HUDEP-2 (cell line): ENCODE results near the gene BLNK.
A peak's percentile ranks its signal among the peaks of the same experiment; 100 is the strongest.

Experiments
- DNase-seq, 76 experiments: peaks; one replicate each; lab custom pipeline; 2025; ENCODE audit not compliant: unreplicated experiment in 76 of 76; lab: John Stamatoyannopoulos, UW

Gene BLNK

GRCh38 chr10:96289218-96289910 is 18.0 kb upstream of the BLNK start:
- DNase-seq: no peak

- no peak for DNase-seq
Measured at GRCh38 chr10:96288151-96288621, 16.8 kb upstream of the BLNK start.

- no peak for DNase-seq
Measured at GRCh38 chr10:96287392-96288105, 16.2 kb upstream of the BLNK start.

GRCh38 chr10:96285331-96285752 is 14.0 kb upstream of the BLNK start:
- no peak for DNase-seq

DNA sequence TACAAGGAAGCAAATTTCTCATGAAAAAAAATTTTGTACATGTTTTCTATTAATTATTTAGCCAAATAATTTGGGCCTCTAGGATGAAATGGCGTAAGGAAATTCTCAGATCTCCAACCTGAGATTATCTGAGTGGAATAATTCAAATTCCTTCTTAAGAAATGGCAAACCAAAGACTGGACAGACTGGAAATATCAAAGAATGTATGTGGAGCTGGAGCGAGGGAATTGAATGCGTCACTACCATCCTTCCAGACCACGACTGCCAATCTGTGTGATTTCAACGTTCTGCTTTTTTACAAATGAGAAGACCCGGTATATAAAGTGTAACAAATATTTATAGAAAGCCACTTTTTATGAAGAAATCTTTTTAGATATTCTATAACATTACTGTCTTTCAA is 12.4 kb upstream of the BLNK start:
- no peak for DNase-seq

DNA sequence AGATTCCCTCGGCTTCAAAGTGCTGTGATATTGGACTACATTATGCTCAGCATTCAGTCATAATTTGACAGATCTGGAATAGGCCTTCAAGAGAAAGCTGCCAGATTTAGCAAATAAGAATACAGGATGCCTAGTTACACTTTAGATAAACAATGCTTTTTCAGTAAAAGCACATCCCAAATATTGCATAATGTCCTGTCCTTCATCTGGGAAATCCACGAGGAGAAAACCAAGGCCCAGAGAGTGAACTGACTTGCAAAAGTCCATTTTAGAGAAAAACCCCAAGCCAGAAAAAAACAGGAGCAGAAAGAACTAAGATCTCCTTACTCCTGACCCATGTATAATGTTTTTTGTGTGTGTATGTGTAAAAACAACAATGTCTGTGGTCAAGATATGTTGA is 12.0 kb upstream of the BLNK start:
- no peak for DNase-seq

GRCh38 chr10:96281444-96282029 is 10.2 kb upstream of the BLNK start:
- DNase-seq: no peak

DNA sequence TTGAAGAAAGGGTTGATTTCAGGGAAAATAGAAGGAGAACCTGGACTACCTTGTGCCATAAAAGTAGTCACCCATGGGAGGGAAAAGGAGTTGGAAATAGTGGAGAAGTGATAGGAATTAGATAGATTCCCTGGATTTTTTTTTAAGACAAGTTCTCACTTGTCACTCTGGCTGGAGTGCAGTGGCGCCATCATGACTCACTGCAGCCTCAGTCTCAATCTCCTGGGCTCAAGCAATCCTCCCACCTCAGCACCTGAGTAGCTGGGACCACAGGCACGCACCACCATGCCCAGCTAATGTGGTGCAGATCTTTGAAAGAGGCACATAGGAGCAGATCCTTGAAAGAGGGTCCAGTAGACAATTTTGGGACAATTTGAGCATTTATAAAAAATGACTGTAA is 9.5 kb upstream of the BLNK start:
- no peak for DNase-seq

DNA sequence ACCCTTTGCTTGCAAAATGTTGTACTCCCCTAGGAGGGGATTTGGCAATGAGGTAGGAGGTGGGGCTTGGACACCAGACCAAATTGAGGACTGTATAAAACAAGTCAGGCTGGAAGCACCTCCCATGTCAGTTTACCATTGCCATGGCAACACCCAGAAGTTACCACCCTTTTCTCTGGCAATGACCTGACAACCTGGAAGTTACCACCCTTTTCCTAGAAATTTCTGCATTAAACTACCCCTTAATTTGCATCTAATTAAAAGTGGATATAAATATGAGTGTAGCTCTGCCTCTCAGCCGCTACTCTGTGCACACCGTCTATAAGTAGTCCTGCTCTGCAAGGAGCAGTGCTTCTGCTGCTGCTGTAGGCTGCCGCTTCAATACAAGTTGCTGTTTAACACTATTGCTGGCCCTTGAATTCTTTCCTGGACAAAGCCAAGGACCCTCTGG is 7.8 kb upstream of the BLNK start:
- DNase-seq: peak in 2 of 76 experiments; percentile 0 to 8

GRCh38 chr10:96276831-96277230 is 5.5 kb upstream of the BLNK start:
- DNase-seq: no peak

GRCh38 chr10:96276426-96276825 is 5.1 kb upstream of the BLNK start:
- DNase-seq: no peak

GRCh38 chr10:96275685-96276418 is 4.5 kb upstream of the BLNK start:
- DNase-seq: no peak

- no peak for DNase-seq
Measured at GRCh38 chr10:96272316-96273280, 1.2 kb upstream of the BLNK start.

DNA sequence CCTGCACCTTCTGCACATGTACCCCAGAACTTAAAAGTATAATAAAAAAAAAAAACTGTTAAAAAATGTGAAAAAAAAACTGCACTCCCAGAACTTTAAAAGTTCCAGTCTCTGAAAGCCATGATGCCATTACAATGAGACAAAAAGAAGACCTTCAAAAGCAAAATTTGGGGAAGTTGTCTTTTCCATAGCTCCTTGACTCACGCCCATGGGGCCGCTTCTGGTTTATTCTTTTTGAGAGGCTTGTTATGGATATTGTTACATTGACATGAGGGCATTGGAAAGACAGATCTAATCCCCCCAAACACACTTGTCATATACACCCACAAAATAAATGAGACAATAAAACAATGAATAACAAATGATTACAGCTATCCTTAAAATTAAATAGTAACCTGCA is 798 bp downstream of the BLNK start:
- no peak for DNase-seq

DNA sequence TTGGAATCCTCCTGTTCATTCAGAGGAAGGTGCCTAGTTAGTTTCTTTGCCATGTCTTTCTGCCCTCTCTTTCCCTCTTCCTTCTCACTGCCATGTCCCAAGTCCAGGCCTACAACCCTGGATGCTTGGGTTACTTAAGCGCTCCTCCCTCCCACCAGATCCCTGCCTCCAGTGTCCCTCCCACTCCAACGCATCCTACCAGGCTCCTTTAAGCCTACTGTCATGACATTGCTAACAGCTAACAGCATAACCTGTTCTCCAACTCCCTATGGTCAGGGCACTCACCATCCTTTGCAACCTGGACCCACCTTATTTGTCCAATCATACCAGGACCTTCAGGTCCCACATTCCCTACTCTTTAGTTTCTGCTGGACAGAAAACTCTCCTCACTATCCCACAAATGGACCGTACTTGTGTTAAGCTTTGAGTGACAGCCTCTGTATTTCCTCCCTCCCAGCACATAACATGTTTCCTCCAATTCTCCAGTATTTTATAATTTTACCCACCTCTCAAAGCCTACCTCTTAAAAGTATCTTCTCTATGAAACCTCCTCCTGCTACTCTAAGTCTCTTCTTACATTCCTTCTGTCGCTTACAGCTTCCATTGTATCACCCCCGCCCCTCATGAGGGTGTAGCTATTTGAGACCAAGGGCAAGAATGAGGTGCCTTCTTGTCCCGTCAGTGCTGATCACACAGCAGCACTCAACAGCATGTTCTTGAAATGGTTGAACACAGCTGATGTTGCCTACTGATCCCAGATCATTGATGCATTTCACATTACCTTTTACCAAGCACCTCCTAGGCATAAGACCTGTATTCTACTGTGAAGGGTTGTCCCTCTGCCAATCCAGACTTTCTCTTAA is 1.7 kb downstream of the BLNK start:
- no peak for DNase-seq

- DNase-seq: no peak
Measured at GRCh38 chr10:96268341-96268909, 2.9 kb downstream of the BLNK start.

GRCh38 chr10:96267234-96267705 is 4.1 kb downstream of the BLNK start:
- no peak for DNase-seq

DNA sequence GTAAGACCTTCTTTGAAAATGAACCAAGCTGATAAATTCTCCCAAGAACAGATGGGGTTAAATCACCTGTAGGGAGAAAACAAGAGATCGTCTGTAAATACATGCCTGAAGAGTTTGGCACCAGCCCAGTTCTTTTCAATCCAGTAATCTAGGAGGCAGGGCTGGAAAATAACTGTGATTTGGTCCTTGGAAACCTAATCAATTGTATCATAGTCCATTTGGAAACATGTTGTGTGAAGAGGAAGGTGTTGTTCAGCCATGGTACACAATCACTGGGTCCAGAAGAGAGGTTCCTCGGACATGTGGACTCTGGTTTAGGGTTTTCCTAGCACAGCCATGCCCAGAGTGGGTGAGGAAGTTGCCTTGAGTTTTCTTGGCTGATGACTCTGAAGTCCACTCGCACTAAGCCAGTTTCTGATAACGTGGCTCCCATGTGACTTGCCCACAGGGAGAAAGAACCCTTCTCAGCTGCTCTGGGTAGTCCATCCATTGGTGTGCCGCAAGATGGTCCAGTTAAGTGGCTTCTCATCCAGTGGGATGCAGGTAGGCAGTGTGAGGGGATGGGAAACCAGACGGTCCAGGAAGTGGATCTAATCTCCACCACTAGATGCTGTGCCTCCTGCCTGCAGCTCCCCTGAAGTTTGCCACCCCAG is 5.1 kb downstream of the BLNK start:
- no peak for DNase-seq
